Activated T-helper 2 cell treated with anti-CD3 and anti-CD28 coated beads, Interferon-gamma antibody, Interleukin-2, Interleukin-4, amounts not matched to agents 10 μg/mL and 5 μg/mL and 100 μg/mL, durations not matched to agents 14 hours and 24 hours and 36 hours (primary cell): ENCODE results near the gene EFHB. TPM values are rescaled to one million over a fixed set of nuclear protein-coding genes. Genes with fewer than 3 reads are reported as not detected.
A peak's percentile ranks its signal among the peaks of the same experiment; 100 is the strongest.
"Not testable (repeated sequence)": the region's sequence is repeated elsewhere in the genome, so short reads cannot be mapped to it uniquely, and the experiment has no call there.

Experiments
- DNase-seq: peaks from one replicate; pipeline ENCODE4 v3.0.0; 2021; ENCODE audit warnings: low spot score
- H3K27ac Mint-ChIP-seq: one replicate; pipeline ENCODE4 v1.8.0; 2021; ENCODE audit warnings: mixed read lengths
- H3K27me3 Mint-ChIP-seq: one replicate; pipeline ENCODE4 v1.8.0; 2021; ENCODE audit warnings: low read depth, mixed read lengths
- H3K36me3 Mint-ChIP-seq: one replicate; pipeline ENCODE4 v1.8.0; 2021; ENCODE audit warnings: low read depth, mixed read lengths
- H3K4me1 Mint-ChIP-seq: one replicate; pipeline ENCODE4 v1.8.0; 2021; ENCODE audit warnings: low read depth, mixed read lengths
- H3K4me3 Mint-ChIP-seq: one replicate; pipeline ENCODE4 v1.8.0; 2021; ENCODE audit warnings: low read depth, mild to moderate bottlenecking, moderate library complexity, mixed read lengths
- H3K9me3 Mint-ChIP-seq: one replicate; pipeline ENCODE4 v1.8.0; 2021; ENCODE audit warnings: mixed read lengths
- intact Hi-C: fragments of 100-400 bp; cut with micrococcal nuclease; formaldehyde crosslinking; loops from one replicate; pipeline ENCODE4 v1.15.1; 2023
- total RNA-seq: library from RNA; stranded (reverse); gene quantifications from 2 replicates; pipeline ENCODE4 v1.2.3, GENCODE V29; 2022

Gene EFHB
- total RNA-seq, 1 donor from 2014 or later: 0.94 TPM

GRCh38 chr3:19885468-19885867 lies 48.5 kb downstream of the EFHB start:
- DNase-seq: no peak
- peaks cover 7% of the 10 kb centered on the region for H3K27me3 Mint-ChIP-seq
- no peaks in the 10 kb centered on the region for H3K9me3 Mint-ChIP-seq
- no peak overlapping the region for H3K4me3 Mint-ChIP-seq
- no peak overlapping the region for H3K27ac Mint-ChIP-seq
- intact Hi-C loops: loop anchor here (1.0 to 10.0 kb wide), 5 partner anchors 47 to 301 kb away; partner anchors contain the start of genes EFHB, RAB5A and SGO1
- H3K4me1 Mint-ChIP-seq: no peaks in the 10 kb centered on the region
- no peaks in the 10 kb centered on the region for H3K36me3 Mint-ChIP-seq

GRCh38 chr3:19881852-19882251 lies 52.2 kb downstream of the EFHB start:
- no peaks in the 10 kb centered on the region for H3K9me3 Mint-ChIP-seq
- DNase-seq: no peak
- intact Hi-C loops: loop anchor here (10.0 kb wide), 1 partner anchor 93 kb away; no protein-coding TSS in a partner anchor
- H3K27ac Mint-ChIP-seq: no peak overlapping the region
- H3K27me3 Mint-ChIP-seq: peaks cover 7% of the 10 kb centered on the region
- H3K4me1 Mint-ChIP-seq: no peaks in the 10 kb centered on the region
- H3K4me3 Mint-ChIP-seq: no peak overlapping the region
- no peaks in the 10 kb centered on the region for H3K36me3 Mint-ChIP-seq

GRCh38 chr3:19881036-19881435 lies 53.0 kb downstream of the EFHB start:
- Mint-ChIP-seq H3K27ac (no peak overlapping the region), H3K36me3 (no peaks in the 10 kb centered on the region), H3K4me3 (no peak overlapping the region), H3K4me1 (no peaks in the 10 kb centered on the region), H3K27me3 (peaks cover 7% of the 10 kb centered on the region), H3K9me3 (no peaks in the 10 kb centered on the region)
- DNase-seq: no peak
- intact Hi-C loops: loop anchor here (10.0 kb wide), 1 partner anchor 94 kb away; no protein-coding TSS in a partner anchor

- no peak for DNase-seq
- H3K9me3 Mint-ChIP-seq: no peaks in the 10 kb centered on the region
- no peaks in the 10 kb centered on the region for H3K4me1 Mint-ChIP-seq
- intact Hi-C loops: no loop called here
- H3K27ac Mint-ChIP-seq: no peak overlapping the region
- no peak overlapping the region for H3K4me3 Mint-ChIP-seq
- peaks cover 2% of the 10 kb centered on the region for H3K27me3 Mint-ChIP-seq
- no peaks in the 10 kb centered on the region for H3K36me3 Mint-ChIP-seq
Observed at GRCh38 chr3:19877656-19878055, 56.4 kb downstream of the EFHB start.

- no peaks in the 10 kb centered on the region for H3K9me3 Mint-ChIP-seq
- peak; percentile 13 for DNase-seq
- H3K27me3 Mint-ChIP-seq: peaks cover 8% of the 10 kb centered on the region
- H3K27ac Mint-ChIP-seq: no peak overlapping the region
- H3K36me3 Mint-ChIP-seq: no peaks in the 10 kb centered on the region
- no peaks in the 10 kb centered on the region for H3K4me1 Mint-ChIP-seq
- intact Hi-C loops: loop anchor here (2.0 kb wide), 1 partner anchor 518 kb away; no protein-coding TSS in a partner anchor
- H3K4me3 Mint-ChIP-seq: no peak overlapping the region
Observed at GRCh38 chr3:19866751-19867347, 67.2 kb downstream of the EFHB start.

GRCh38 chr3:19855318-19855717 lies 78.7 kb downstream of the EFHB start:
- intact Hi-C loops, H3K4me1 Mint-ChIP-seq, H3K9me3 Mint-ChIP-seq, H3K27me3 Mint-ChIP-seq, DNase-seq, H3K4me3 Mint-ChIP-seq, H3K36me3 Mint-ChIP-seq, H3K27ac Mint-ChIP-seq: not testable (repeated sequence)

GRCh38 chr3:19846609-19847008 lies 87.4 kb downstream of the EFHB start:
- H3K9me3 Mint-ChIP-seq, intact Hi-C loops, H3K27me3 Mint-ChIP-seq, H3K36me3 Mint-ChIP-seq, H3K27ac Mint-ChIP-seq, H3K4me3 Mint-ChIP-seq, H3K4me1 Mint-ChIP-seq, DNase-seq: not testable (repeated sequence)

Other genes with a start within 250 kb of the EFHB start
- gene RAB5A, start 12.9 kb upstream of the EFHB start, total RNA-seq: 43.5 and 49.5 TPM in 2 replicates
- gene PP2D1, start 78.0 kb upstream of the EFHB start, total RNA-seq: not detected in 2 replicates
- 10.9 and 12.1 TPM in 2 replicates for gene KAT2B, start 106.2 kb upstream of the EFHB start, total RNA-seq